ENCODE data around the gene RTBDN.

DNA sequence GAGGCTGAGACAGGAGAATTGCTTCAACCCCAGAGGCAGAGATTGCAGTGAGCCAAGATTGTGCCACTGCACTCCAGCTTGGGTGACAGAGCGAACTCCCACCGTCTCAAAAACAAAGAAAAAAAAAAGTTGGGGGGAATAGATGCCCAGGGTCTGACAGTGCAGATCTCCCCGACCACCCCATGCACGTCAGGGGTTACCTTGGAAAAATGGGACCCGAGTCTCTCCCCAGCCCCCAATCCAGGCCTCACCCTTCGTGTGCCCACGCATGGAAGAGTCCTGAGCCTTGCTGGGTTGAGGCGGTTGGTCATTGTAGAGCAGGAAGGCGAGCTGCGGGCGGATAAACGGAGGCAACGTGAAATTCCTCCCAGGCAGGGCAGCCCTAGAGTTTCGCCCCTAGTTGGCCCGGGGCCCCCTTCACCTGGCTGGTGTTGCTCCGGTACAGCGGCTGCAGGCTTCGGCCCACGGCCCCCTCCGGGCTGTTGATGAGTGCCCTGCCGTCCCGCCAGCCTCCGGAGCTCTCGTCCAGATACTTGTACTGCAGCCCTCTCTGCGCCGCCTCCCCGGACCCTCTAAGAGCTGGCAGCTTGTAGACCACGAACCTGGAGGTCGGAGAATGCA is 46.3 kb upstream of the RTBDN start:
- TF ChIP-seq, protein P1, sequence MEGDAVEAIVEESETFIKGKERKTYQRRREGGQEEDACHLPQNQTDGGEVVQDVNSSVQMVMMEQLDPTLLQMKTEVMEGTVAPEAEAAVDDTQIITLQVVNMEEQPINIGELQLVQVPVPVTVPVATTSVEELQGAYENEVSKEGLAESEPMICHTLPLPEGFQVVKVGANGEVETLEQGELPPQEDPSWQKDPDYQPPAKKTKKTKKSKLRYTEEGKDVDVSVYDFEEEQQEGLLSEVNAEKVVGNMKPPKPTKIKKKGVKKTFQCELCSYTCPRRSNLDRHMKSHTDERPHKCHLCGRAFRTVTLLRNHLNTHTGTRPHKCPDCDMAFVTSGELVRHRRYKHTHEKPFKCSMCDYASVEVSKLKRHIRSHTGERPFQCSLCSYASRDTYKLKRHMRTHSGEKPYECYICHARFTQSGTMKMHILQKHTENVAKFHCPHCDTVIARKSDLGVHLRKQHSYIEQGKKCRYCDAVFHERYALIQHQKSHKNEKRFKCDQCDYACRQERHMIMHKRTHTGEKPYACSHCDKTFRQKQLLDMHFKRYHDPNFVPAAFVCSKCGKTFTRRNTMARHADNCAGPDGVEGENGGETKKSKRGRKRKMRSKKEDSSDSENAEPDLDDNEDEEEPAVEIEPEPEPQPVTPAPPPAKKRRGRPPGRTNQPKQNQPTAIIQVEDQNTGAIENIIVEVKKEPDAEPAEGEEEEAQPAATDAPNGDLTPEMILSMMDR (IDR thresholded peaks at IDR 0.05), result no peak
- TF ChIP-seq POLR2A (IDR thresholded peaks at IDR 0.05), result no peak
